Measurements from ENCODE around the gene CYP2C9. TPM values are rescaled to one million over a fixed set of nuclear protein-coding genes. Genes with fewer than 3 reads are reported as not detected.
"Not testable (repeated sequence)": the region's sequence is repeated elsewhere in the genome, so short reads cannot be mapped to it uniquely, and the experiment has no call there.

CYP2C9 gene
- total RNA-seq = under 1 TPM in 3 of 5 donors, not detected in 2; 0.32 to 0.55 (median 0.36) TPM
- total RNA-seq (2013) = 0.17 TPM
- 0 to 0.06 (median 0) reads per million in 29 experiments for total RNA-seq

DNA sequence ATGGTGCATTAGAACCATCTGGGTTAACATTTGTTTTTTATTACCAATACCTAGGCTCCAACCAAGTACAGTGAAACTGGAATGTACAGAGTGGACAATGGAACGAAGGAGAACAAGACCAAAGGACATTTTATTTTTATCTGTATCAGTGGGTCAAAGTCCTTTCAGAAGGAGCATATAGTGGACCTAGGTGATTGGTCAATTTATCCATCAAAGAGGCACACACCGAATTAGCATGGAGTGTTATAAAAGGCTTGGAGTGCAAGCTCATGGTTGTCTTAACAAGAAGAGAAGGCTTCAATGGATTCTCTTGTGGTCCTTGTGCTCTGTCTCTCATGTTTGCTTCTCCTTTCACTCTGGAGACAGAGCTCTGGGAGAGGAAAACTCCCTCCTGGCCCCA, at the start of gene CYP2C9:
Gene CYP2C9, plus strand, starts transcription at position 276 of the 400 bp plus-strand sequence. Its CDS starts 25 bp downstream, at position 301.
- no peak for DNase-seq
- Histone ChIP-seq H3K36me3 (ENCODE audit: control insufficient read depth in 2 of 2, extremely low read depth in 1 of 2, insufficient read depth in 1 of 2, low read length in 1 of 2) (no peaks in the 10 kb centered on the region), H3K27ac (ENCODE audit: low read length) (no peak within 1 kb of the TSS), H3K27me3 (replicated peaks in 1 of 2; ENCODE audit: control insufficient read depth in 2 of 2, extremely low read depth in 1 of 2, insufficient read depth in 2 of 2, low read length in 1 of 2) (no peaks in the 10 kb centered on the region), H3K4me3 (ENCODE audit: control insufficient read depth in 1 of 2, extremely low read depth in 1 of 2, low read length in 1 of 2) (no peak within 1 kb of the TSS), H3K9me3 (no peaks in the 10 kb centered on the region), H3K4me1 (ENCODE audit: control insufficient read depth in 1 of 2, extremely low read depth in 1 of 2, insufficient read depth in 2 of 2, low read length in 2 of 2) (no peaks in the 10 kb centered on the region)
- H3K9me3 Mint-ChIP-seq = peaks cover 9 to 15% (median 10%) of the 10 kb centered on the region in 3 donors
- POLR2A ChIA-PET = no interaction called here
- no peaks in the 10 kb centered on the region for H3K36me3 Mint-ChIP-seq
- 80% methylated on average over 1 of the region's 2 CpGs for WGBS (ENCODE audit: insufficient coverage)
- H3K4me3 Mint-ChIP-seq = no peak within 1 kb of the TSS
- ATAC-seq (replicated peaks in 1 of 4) = no peak
- CTCF ChIA-PET = no interaction called here
- no peak within 1 kb of the TSS for H3K27ac Mint-ChIP-seq
- no peaks in the 10 kb centered on the region for H3K27me3 Mint-ChIP-seq
- H3K4me1 Mint-ChIP-seq = no peaks in the 10 kb centered on the region

DNA sequence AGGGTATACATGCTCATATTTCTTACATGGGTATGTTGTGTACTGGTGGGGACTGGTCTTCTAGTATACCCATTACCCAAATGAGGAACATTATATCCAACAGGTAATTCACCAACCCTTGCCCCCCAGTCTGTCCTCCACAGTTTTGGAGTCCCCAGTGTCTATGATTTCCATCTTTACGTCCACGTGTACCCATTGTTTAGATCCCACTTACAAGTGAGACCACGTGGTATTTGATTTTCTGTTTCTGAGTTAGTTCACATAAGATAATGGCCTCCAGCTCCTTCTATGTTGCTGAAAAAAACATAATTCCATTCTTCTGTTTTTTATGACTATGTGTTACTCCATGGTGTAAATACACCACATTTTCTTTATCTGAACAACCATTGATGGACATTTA, 49.3 kb upstream of the CYP2C9 start:
- Mint-ChIP-seq H3K9me3 (peaks cover 0 to 4% (median 2%) of the 10 kb centered on the region in 3 donors), H3K36me3 (no peaks in the 10 kb centered on the region), H3K4me3 (no peak overlapping the region), H3K27me3 (no peaks in the 10 kb centered on the region), H3K4me1 (no peaks in the 10 kb centered on the region), H3K27ac (no peak overlapping the region)
- POLR2A ChIA-PET = no interaction called here
- no CpG with 5 or more reads among the region's 3 CpGs for WGBS (ENCODE audit: insufficient coverage)
- Histone ChIP-seq H3K27ac (ENCODE audit: low read length) (no peak overlapping the region), H3K9me3 (no peaks in the 10 kb centered on the region), H3K36me3 (ENCODE audit: control insufficient read depth in 2 of 2, extremely low read depth in 1 of 2, insufficient read depth in 1 of 2, low read length in 1 of 2) (no peaks in the 10 kb centered on the region), H3K27me3 (replicated peaks in 1 of 2; ENCODE audit: control insufficient read depth in 2 of 2, extremely low read depth in 1 of 2, insufficient read depth in 2 of 2, low read length in 1 of 2) (no peaks in the 10 kb centered on the region), H3K4me3 (ENCODE audit: control insufficient read depth in 1 of 2, extremely low read depth in 1 of 2, low read length in 1 of 2) (no peak overlapping the region), H3K4me1 (ENCODE audit: control insufficient read depth in 1 of 2, extremely low read depth in 1 of 2, insufficient read depth in 2 of 2, low read length in 2 of 2) (no peaks in the 10 kb centered on the region)
- ATAC-seq (replicated peaks in 1 of 4) = no peak
- no peak for DNase-seq
- CTCF ChIA-PET = no interaction called here

DNA sequence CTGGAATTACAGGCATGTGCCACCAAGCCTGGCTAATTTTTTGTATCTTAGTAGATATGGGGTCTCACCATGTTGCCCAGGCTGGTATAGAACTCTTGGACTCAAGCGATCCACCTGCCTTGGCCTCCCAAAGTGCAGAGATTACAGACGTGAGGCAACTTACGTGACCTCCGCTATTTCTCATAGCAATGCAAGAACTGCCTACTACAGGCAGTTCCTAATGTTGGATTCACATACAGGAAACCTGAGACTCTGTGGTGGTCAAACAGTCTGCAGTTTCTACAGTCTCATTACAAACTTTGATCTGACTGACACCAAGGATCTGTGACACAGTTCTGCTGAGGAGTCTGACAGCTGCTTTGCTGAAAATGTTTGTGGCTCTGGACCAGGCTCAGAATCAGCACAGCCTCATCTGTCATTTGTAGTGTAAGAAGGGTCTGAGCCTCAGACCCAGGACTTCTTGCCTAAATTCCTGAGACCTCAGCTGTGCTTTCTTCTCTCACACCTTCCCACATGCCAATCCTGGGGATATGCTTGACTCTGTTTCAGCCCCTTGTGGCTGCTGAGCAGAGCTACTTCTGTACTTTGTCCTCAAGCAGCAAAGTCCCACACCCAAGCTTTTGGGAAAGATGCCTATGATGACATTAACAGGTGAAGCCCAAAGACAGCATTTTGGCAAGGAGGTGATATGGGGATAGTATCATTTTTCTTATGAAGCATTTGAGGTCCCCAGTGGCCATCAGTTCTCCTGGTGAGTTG, 48.0 kb upstream of the CYP2C9 start:
- ChIA-PET POLR2A (no interaction called here), CTCF (no interaction called here)

DNA sequence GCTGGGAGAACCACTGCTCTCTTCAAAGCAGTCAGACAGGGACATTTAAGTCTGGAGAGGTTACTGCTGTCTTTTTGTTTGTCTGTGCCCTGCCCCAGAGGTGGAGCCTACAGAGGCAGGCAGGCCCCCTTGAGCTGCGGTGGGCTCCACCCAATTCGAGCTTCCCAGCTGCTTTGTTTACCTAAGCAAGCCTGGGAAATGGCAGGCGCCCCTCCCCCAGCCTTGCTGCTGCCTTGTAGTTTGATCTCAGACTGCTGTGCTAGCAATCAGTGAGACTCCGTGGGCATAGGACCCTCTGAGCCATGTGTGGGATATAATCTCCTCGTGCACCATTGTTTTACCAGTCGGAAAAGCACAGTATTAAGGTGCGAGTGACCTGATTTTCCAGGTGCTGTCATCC, 40.0 kb upstream of the CYP2C9 start:
- H3K36me3 ChIP-seq (ENCODE audit: control insufficient read depth in 2 of 2, extremely low read depth in 1 of 2, insufficient read depth in 1 of 2, low read length in 1 of 2); H3K27me3 ChIP-seq (replicated peaks in 1 of 2; ENCODE audit: control insufficient read depth in 2 of 2, extremely low read depth in 1 of 2, insufficient read depth in 2 of 2, low read length in 1 of 2); H3K4me3 ChIP-seq (ENCODE audit: control insufficient read depth in 1 of 2, extremely low read depth in 1 of 2, low read length in 1 of 2); H3K27me3 Mint-ChIP-seq; H3K36me3 Mint-ChIP-seq; H3K27ac Mint-ChIP-seq; DNase-seq; CTCF ChIA-PET; H3K4me1 Mint-ChIP-seq; H3K9me3 Mint-ChIP-seq; H3K9me3 ChIP-seq; POLR2A ChIA-PET; H3K4me1 ChIP-seq (ENCODE audit: control insufficient read depth in 1 of 2, extremely low read depth in 1 of 2, insufficient read depth in 2 of 2, low read length in 2 of 2); ATAC-seq (replicated peaks in 1 of 4); H3K4me3 Mint-ChIP-seq; H3K27ac ChIP-seq (ENCODE audit: low read length): not testable (repeated sequence)
- WGBS (ENCODE audit: insufficient coverage) = 56% methylated on average over 6 of the region's 7 CpGs

More for the DNA sequence above, 48.0 kb upstream of the CYP2C9 start:
- peaks cover 0 to 4% (median 2%) of the 10 kb centered on the region in 3 donors for H3K9me3 Mint-ChIP-seq
- H3K27ac ChIP-seq (ENCODE audit: low read length) = no peak overlapping the region
- H3K36me3 Mint-ChIP-seq = no peaks in the 10 kb centered on the region
- no peak overlapping the region for H3K27ac Mint-ChIP-seq
- H3K36me3 ChIP-seq (ENCODE audit: control insufficient read depth in 2 of 2, extremely low read depth in 1 of 2, insufficient read depth in 1 of 2, low read length in 1 of 2) = no peaks in the 10 kb centered on the region
- H3K4me1 ChIP-seq (ENCODE audit: control insufficient read depth in 1 of 2, extremely low read depth in 1 of 2, insufficient read depth in 2 of 2, low read length in 2 of 2) = no peaks in the 10 kb centered on the region
- ATAC-seq (replicated peaks in 1 of 4) = no peak
- no peaks in the 10 kb centered on the region for H3K27me3 Mint-ChIP-seq
- no peak overlapping the region for H3K4me3 ChIP-seq (ENCODE audit: control insufficient read depth in 1 of 2, extremely low read depth in 1 of 2, low read length in 1 of 2)
- H3K9me3 ChIP-seq = no peaks in the 10 kb centered on the region
- no peak for DNase-seq
- 86% methylated on average over 4 of the region's 4 CpGs for WGBS (ENCODE audit: insufficient coverage)
- H3K4me3 Mint-ChIP-seq = no peak overlapping the region
- no peaks in the 10 kb centered on the region for H3K27me3 ChIP-seq (replicated peaks in 1 of 2; ENCODE audit: control insufficient read depth in 2 of 2, extremely low read depth in 1 of 2, insufficient read depth in 2 of 2, low read length in 1 of 2)
- no peaks in the 10 kb centered on the region for H3K4me1 Mint-ChIP-seq

DNA sequence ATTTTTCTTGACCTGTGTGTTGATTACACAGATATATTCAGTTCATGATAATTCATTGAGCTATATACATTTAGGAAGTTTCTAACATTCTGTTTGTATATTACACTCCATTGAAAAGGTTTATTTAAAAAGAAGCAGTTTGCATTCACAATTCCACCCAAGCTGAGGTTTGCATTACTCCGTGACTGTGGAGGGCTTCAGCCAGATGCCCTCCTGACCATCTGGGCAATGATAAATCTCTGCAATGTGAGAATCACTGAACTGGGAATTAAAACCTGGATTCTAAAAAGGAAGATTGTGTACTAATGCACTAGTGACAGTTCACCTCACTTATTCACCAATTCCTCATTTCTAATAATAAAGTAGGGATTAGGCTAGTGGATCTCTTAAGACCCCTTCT, 36.4 kb upstream of the CYP2C9 start:
- CTCF ChIA-PET = no interaction called here
- H3K9me3 Mint-ChIP-seq = peaks cover 4 to 6% (median 5%) of the 10 kb centered on the region in 3 donors
- no CpG with 5 or more reads among the region's 1 CpG for WGBS (ENCODE audit: insufficient coverage)

DNA sequence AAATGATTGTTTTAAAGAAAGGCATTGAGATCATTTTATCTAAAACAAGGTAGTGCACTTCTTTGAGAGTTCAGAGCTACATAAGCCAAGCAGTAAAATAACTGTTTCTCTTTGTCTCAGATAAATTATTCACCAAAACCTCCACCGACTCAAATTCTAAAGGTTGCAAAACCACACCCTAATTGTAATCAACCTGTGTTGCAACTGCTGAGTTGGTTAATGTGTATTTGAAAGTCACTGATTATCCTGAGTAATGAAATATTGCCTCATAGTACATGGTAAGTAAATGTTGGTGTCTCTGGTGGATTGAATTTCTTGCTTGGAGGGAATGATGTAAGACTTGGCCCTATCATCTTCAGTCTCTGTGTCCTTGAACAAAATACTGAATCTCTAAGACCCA, 35.9 kb upstream of the CYP2C9 start:
- no peak overlapping the region for H3K4me3 ChIP-seq (ENCODE audit: control insufficient read depth in 1 of 2, extremely low read depth in 1 of 2, low read length in 1 of 2)
- Mint-ChIP-seq H3K36me3 (no peaks in the 10 kb centered on the region), H3K27me3 (no peaks in the 10 kb centered on the region), H3K9me3 (peaks cover 2 to 4% (median 3%) of the 10 kb centered on the region in 3 donors), H3K27ac (no peak overlapping the region), H3K4me3 (no peak overlapping the region), H3K4me1 (no peaks in the 10 kb centered on the region)
- no peak overlapping the region for H3K27ac ChIP-seq (ENCODE audit: low read length)
- POLR2A ChIA-PET = no interaction called here
- CTCF ChIA-PET = no interaction called here
- no peak for DNase-seq
- no peak for ATAC-seq (replicated peaks in 1 of 4)
- no peaks in the 10 kb centered on the region for H3K27me3 ChIP-seq (replicated peaks in 1 of 2; ENCODE audit: control insufficient read depth in 2 of 2, extremely low read depth in 1 of 2, insufficient read depth in 2 of 2, low read length in 1 of 2)
- H3K4me1 ChIP-seq (ENCODE audit: control insufficient read depth in 1 of 2, extremely low read depth in 1 of 2, insufficient read depth in 2 of 2, low read length in 2 of 2) = no peaks in the 10 kb centered on the region
- H3K36me3 ChIP-seq (ENCODE audit: control insufficient read depth in 2 of 2, extremely low read depth in 1 of 2, insufficient read depth in 1 of 2, low read length in 1 of 2) = no peaks in the 10 kb centered on the region
- WGBS (ENCODE audit: insufficient coverage) = no CpG with 5 or more reads among the region's 1 CpG
- no peaks in the 10 kb centered on the region for H3K9me3 ChIP-seq

More for the DNA sequence above, 36.4 kb upstream of the CYP2C9 start:
- no peak overlapping the region for H3K4me3 Mint-ChIP-seq
- DNase-seq = no peak
- Histone ChIP-seq H3K9me3 (no peaks in the 10 kb centered on the region), H3K27ac (ENCODE audit: low read length) (no peak overlapping the region), H3K4me1 (ENCODE audit: control insufficient read depth in 1 of 2, extremely low read depth in 1 of 2, insufficient read depth in 2 of 2, low read length in 2 of 2) (no peaks in the 10 kb centered on the region), H3K4me3 (ENCODE audit: control insufficient read depth in 1 of 2, extremely low read depth in 1 of 2, low read length in 1 of 2) (no peak overlapping the region), H3K27me3 (replicated peaks in 1 of 2; ENCODE audit: control insufficient read depth in 2 of 2, extremely low read depth in 1 of 2, insufficient read depth in 2 of 2, low read length in 1 of 2) (no peaks in the 10 kb centered on the region), H3K36me3 (ENCODE audit: control insufficient read depth in 2 of 2, extremely low read depth in 1 of 2, insufficient read depth in 1 of 2, low read length in 1 of 2) (no peaks in the 10 kb centered on the region)
- H3K27me3 Mint-ChIP-seq = no peaks in the 10 kb centered on the region
- POLR2A ChIA-PET = no interaction called here
- ATAC-seq (replicated peaks in 1 of 4) = no peak
- no peaks in the 10 kb centered on the region for H3K4me1 Mint-ChIP-seq
- H3K27ac Mint-ChIP-seq = no peak overlapping the region
- H3K36me3 Mint-ChIP-seq = no peaks in the 10 kb centered on the region

All from T-cell (primary cell).